Smooth muscle cell (in vitro differentiated cells): ENCODE measurements around the gene CEP72. TPM values are rescaled to one million over a fixed set of nuclear protein-coding genes. Genes with fewer than 3 reads are reported as not detected.

ENCODE experiments used
- DNase-seq: peaks from one replicate; lab custom pipeline; 2025; ENCODE audit not compliant: unreplicated experiment; lab: John Stamatoyannopoulos, UW
- H2AFZ ChIP-seq: fragments of 200-600 bp; sonication (generic); 2 replicates; pipeline ENCODE4 v1.6.0; 2016; ENCODE audit warnings: antibody characterized with exemption, low read depth, mild to moderate bottlenecking
- H3F3A ChIP-seq: fragments of 200-600 bp; sonication (generic); 2 replicates; pipeline ENCODE4 v1.6.0; 2017; ENCODE audit warnings: antibody characterized with exemption, low read depth
- H3K27ac ChIP-seq: fragments of 200-600 bp; sonication (generic); 2 replicates; pipeline ENCODE4 v1.5.1; 2016; ENCODE audit warnings: low read depth, mild to moderate bottlenecking
- H3K27me3 ChIP-seq: fragments of 200-600 bp; sonication (generic); 2 replicates; pipeline ENCODE4 v1.6.1; 2016; ENCODE audit warnings: low read depth, mild to moderate bottlenecking
- H3K36me3 ChIP-seq: fragments of 200-600 bp; sonication (generic); 2 replicates; pipeline ENCODE4 v1.5.1; 2016; ENCODE audit warnings: low read depth
- H3K4me1 ChIP-seq: fragments of 200-600 bp; sonication (generic); 2 replicates; pipeline ENCODE4 v1.5.1; 2016; ENCODE audit warnings: low read depth
- H3K4me2 ChIP-seq: fragments of 200-600 bp; sonication (generic); 2 replicates; pipeline ENCODE4 v1.6.0; 2016; ENCODE audit warnings: mild to moderate bottlenecking
- H3K4me3 ChIP-seq: fragments of 200-600 bp; sonication (generic); 2 replicates; pipeline ENCODE4 v1.5.1; 2016; ENCODE audit warnings: mild to moderate bottlenecking
- H3K79me2 ChIP-seq: fragments of 200-600 bp; sonication (generic); 2 replicates; pipeline ENCODE4 v1.6.0; 2016; ENCODE audit warnings: low read depth, mild to moderate bottlenecking
- H3K9ac ChIP-seq: fragments of 200-600 bp; sonication (generic); 2 replicates; pipeline ENCODE4 v1.6.0; 2016; ENCODE audit warnings: low read depth
- H3K9me3 ChIP-seq: fragments of 200-600 bp; sonication (generic); replicated peaks from 2 replicates; pipeline ENCODE4 v1.5.1; 2016; ENCODE audit warnings: low read depth
- H4K20me1 ChIP-seq: fragments of 200-600 bp; sonication (generic); 2 replicates; pipeline ENCODE4 v1.6.0; 2016; ENCODE audit warnings: low read depth
- WGBS: methylation state at CpG from one replicate; pipeline ENCODE4 v1.1.7; 2016; ENCODE audit warnings: low lambda C conversion rate; 5-methylcytosine and 5-hydroxymethylcytosine counted together
- polyA plus RNA-seq: library from polyadenylated mRNA; unstranded; fragments of >200 nt; fragmentation: Nextera tagmentation; extraction: Ambion mirVana; gene quantifications from 2 replicates; pipeline ENCODE4 v1.2.1, GENCODE V29; 2016
- total RNA-seq: library from RNA; depleted of rRNA; stranded (reverse); fragments of >200 nt; gene quantifications from 2 replicates; pipeline ENCODE4 v1.2.3, GENCODE V29; 2014
- TF ChIP-seq, protein P1 (sequence below): fragments of 200-600 bp; sonication (generic); IDR thresholded peaks from 2 replicates; pipeline ENCODE4 v1.5.1; 2017; ENCODE audit warnings: borderline replicate concordance, mild to moderate bottlenecking, antibody characterized with exemption; ENCODE audit not compliant: insufficient read depth, poor library complexity, severe bottlenecking

The CEP72 gene
- total and polyA plus RNA-seq, 2 experiments from 2014 or later, result 2.7 to 4.0 TPM

DNA sequence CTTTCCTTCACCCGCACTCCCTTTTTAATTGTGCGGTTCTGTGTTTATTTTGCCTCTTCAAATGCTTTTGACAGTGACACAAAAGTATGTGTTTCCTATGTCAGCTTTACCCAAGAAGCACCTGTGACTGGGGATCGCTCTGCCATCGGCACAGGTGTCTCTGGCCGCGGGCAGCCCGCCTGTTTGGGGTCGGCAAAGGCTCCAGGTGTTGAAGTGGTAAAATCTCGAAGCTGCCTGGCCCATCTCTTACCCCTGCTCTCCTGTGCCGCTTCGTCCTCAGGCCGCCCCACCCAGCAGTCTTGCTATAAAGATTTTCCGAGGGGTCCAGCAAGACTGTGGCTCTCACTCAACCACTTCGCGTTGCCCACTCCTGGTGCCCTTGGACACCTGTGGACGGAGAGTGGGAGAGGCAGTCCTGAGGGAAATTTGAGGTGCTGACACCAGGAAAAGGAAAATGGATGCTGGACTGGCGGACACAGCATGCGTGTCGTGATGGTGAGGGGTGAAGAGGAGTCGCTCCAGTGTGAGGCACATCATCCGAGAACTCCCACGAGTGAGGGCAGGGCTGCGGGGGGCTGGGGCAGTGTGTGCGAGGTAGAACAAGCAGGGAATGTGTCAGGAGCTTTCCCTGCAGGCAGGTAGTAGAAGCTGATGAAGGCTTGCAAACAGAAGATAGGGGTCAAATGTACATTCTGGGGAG lies 29.1 kb upstream of the CEP72 start:
- no peak for DNase-seq
- Histone ChIP-seq H3K79me2 (no peaks in the 10 kb centered on the region), H3K9me3 (no peaks in the 10 kb centered on the region), H3K27me3 (peaks cover 28% of the 10 kb centered on the region), H3K4me1 (no peaks in the 10 kb centered on the region), H3K4me3 (no peak overlapping the region), H3K27ac (no peak overlapping the region), H3K9ac (no peak overlapping the region), H4K20me1 (no peaks in the 10 kb centered on the region), H3K4me2 (no peak overlapping the region), H3F3A (no peaks in the 10 kb centered on the region), H3K36me3 (no peaks in the 10 kb centered on the region), H2AFZ (no peak overlapping the region)
- 94% methylated on average over 24 of the region's 24 CpGs for WGBS
- TF ChIP-seq, protein P1, sequence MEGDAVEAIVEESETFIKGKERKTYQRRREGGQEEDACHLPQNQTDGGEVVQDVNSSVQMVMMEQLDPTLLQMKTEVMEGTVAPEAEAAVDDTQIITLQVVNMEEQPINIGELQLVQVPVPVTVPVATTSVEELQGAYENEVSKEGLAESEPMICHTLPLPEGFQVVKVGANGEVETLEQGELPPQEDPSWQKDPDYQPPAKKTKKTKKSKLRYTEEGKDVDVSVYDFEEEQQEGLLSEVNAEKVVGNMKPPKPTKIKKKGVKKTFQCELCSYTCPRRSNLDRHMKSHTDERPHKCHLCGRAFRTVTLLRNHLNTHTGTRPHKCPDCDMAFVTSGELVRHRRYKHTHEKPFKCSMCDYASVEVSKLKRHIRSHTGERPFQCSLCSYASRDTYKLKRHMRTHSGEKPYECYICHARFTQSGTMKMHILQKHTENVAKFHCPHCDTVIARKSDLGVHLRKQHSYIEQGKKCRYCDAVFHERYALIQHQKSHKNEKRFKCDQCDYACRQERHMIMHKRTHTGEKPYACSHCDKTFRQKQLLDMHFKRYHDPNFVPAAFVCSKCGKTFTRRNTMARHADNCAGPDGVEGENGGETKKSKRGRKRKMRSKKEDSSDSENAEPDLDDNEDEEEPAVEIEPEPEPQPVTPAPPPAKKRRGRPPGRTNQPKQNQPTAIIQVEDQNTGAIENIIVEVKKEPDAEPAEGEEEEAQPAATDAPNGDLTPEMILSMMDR, result no peak

DNA sequence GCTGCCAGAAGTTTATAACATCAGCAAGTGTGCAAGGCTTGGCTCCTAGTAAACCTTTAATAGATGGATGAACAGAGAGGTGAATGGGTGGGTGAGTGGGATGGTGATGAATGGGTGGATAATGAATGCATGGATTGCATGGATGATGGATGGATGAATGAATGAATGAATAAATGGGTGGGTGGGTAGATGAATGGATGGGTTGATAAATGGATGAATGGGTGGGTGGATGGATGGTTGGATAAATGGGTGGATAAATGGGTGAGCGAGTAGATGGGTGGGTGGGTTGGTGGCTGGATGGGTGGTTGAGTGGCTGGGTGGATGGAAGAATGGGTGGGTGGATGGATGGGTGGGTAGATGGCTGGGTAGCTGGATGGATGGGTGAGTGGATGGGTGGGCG lies 28.5 kb upstream of the CEP72 start:
- WGBS, result 80% methylated on average over 1 of the region's 2 CpGs
- H3K27me3 ChIP-seq, result peaks cover 34% of the 10 kb centered on the region
- no peaks in the 10 kb centered on the region for H3K79me2 ChIP-seq
- TF ChIP-seq, protein P1, result no peak
- no peak overlapping the region for H3K27ac ChIP-seq
- no peaks in the 10 kb centered on the region for H3F3A ChIP-seq
- H3K9me3 ChIP-seq, result no peaks in the 10 kb centered on the region
- H3K9ac ChIP-seq, result no peak overlapping the region
- H3K4me3 ChIP-seq, result no peak overlapping the region
- H4K20me1 ChIP-seq, result no peaks in the 10 kb centered on the region
- no peaks in the 10 kb centered on the region for H3K36me3 ChIP-seq
- DNase-seq, result no peak
- H3K4me1 ChIP-seq, result no peaks in the 10 kb centered on the region
- no peak overlapping the region for H2AFZ ChIP-seq
- H3K4me2 ChIP-seq, result no peak overlapping the region

DNA sequence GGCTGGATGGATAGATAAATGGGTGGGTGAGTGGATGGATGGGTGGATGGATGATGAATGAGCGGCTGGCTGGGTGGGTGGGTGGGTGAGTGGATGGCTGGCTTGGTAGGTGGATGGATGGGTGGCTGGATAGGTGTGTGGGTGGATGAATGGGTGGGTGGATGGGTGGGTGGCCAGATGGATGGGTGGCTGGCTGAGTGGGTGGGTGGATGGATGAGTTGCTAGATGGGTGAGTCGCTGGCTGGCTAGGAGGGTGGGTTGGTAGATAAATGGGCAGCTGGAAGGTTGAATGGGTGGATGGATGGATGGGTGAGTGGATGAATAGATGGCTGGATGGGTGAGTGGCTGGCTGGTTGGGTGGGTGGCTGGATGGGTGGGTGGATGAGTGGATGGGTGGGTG lies 27.9 kb upstream of the CEP72 start:
- no peak overlapping the region for H3K4me3 ChIP-seq
- no peaks in the 10 kb centered on the region for H3K36me3 ChIP-seq
- peaks cover 37% of the 10 kb centered on the region for H3K27me3 ChIP-seq
- no peaks in the 10 kb centered on the region for H4K20me1 ChIP-seq
- no peaks in the 10 kb centered on the region for H3K4me1 ChIP-seq
- H3K27ac ChIP-seq, result no peak overlapping the region
- H3F3A ChIP-seq, result no peaks in the 10 kb centered on the region
- H2AFZ ChIP-seq, result no peak overlapping the region
- no peaks in the 10 kb centered on the region for H3K79me2 ChIP-seq
- H3K4me2 ChIP-seq, result no peak overlapping the region
- TF ChIP-seq, protein P1, result no peak
- no peak for DNase-seq
- no peaks in the 10 kb centered on the region for H3K9me3 ChIP-seq
- WGBS, result 100% methylated on average over 1 of the region's 2 CpGs
- H3K9ac ChIP-seq, result no peak overlapping the region

DNA sequence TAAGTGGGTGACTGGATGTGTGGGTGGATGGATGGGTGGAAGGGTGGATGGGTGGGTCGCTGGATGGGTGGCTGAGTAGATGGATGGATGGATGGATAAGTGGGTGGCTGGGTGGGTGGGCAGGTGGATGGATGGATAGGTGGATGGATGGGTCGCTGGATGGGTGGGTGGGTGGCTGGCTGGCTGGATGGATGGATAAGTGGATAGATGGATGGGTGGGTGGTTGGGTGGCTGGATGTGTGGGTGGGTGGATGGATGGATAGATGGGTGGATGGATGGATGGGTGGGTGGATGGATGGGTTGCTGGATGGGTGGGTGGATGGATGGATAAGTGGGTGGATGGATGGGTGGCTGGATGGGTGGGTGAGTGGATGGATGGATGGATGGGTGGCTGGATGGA lies 27.3 kb upstream of the CEP72 start:
- H3K36me3 ChIP-seq, result no peaks in the 10 kb centered on the region
- no peaks in the 10 kb centered on the region for H3K9me3 ChIP-seq
- no peak overlapping the region for H3K9ac ChIP-seq
- H3K4me3 ChIP-seq, result no peak overlapping the region
- H3K4me1 ChIP-seq, result no peaks in the 10 kb centered on the region
- H3K4me2 ChIP-seq, result no peak overlapping the region
- WGBS, result no CpG with 5 or more reads among the region's 2 CpGs
- no peak overlapping the region for H2AFZ ChIP-seq
- H3K27me3 ChIP-seq, result peaks cover 38% of the 10 kb centered on the region
- DNase-seq, result no peak
- no peaks in the 10 kb centered on the region for H3K79me2 ChIP-seq
- TF ChIP-seq, protein P1, result no peak
- H3F3A ChIP-seq, result no peaks in the 10 kb centered on the region
- H3K27ac ChIP-seq, result no peak overlapping the region
- H4K20me1 ChIP-seq, result no peaks in the 10 kb centered on the region
